Prostate gland (tissue), 2 donors: Measurements from ENCODE around the gene CMTM8.

Experiments used
- CTCF ChIP-seq, 4 experiments: fragments of 200-600 bp in 2 of 4; fragments of 450-650 bp in 2 of 4; sonication (generic) in 2 of 4; IDR thresholded peaks; 1 replicate in 3 of 4; 2 replicates in 1 of 4; pipeline ENCODE4 v1.5.1; 2016 to 2019; ENCODE audit warnings: antibody characterized with exemption in 4 of 4, mild to moderate bottlenecking in 2 of 4, moderate library complexity in 2 of 4
- POLR2A ChIP-seq: fragments of 450-650 bp; IDR thresholded peaks from one replicate; pipeline ENCODE4 v1.6.1; 2016; ENCODE audit warnings: antibody characterized with exemption, mild to moderate bottlenecking
- POLR2AphosphoS5 ChIP-seq: sonication (generic); formaldehyde crosslinking; IDR thresholded peaks from one replicate; pipeline ENCODE4 v1.6.1; 2017; ENCODE audit warnings: antibody characterized with exemption

GRCh38 chr3:32336113-32336498 lies 97.6 kb downstream of the CMTM8 start:
- TF ChIP-seq CTCF (IDR thresholded peaks at IDR 0.05) (no peak), POLR2AphosphoS5 (no peak), POLR2A (no peak)
